Nephron (organoid): Measurements from ENCODE around the gene PDZK1IP1.

Source experiments
- H3K27ac Mint-ChIP-seq, 3 experiments: 2 replicates each; pipeline ENCODE4 v1.8.0; 2020; ENCODE audit warnings: mixed read lengths in 3 of 3, mild to moderate bottlenecking in 2 of 3, moderate library complexity in 1 of 3
- H3K27me3 Mint-ChIP-seq: 2 replicates; pipeline ENCODE4 v1.8.0; 2021; ENCODE audit warnings: low read depth, mild to moderate bottlenecking, moderate library complexity, mixed read lengths
- H3K36me3 Mint-ChIP-seq: 2 replicates; pipeline ENCODE4 v1.8.0; 2020; ENCODE audit warnings: low read depth, mixed read lengths
- H3K4me1 Mint-ChIP-seq: 2 replicates; pipeline ENCODE4 v1.8.0; 2020; ENCODE audit warnings: mixed read lengths
- H3K4me3 Mint-ChIP-seq, 3 experiments: 2 replicates each; pipeline ENCODE4 v1.8.0; 2020; ENCODE audit warnings: mild to moderate bottlenecking in 3 of 3, mixed read lengths in 3 of 3, moderate library complexity in 2 of 3
- H3K9me3 Mint-ChIP-seq: 2 replicates; pipeline ENCODE4 v1.8.0; 2020; ENCODE audit warnings: mixed read lengths
- CTCF ChIP-seq, 3 experiments: fragments of 200-600 bp; sonication (generic); IDR thresholded peaks; one replicate each; pipeline ENCODE4 v1.5.0; 2021; ENCODE audit warnings: antibody characterized with exemption in 3 of 3; ENCODE audit not compliant: unreplicated experiment in 3 of 3

The PDZK1IP1 gene

GRCh38 chr1:47232187-47232874 lies 42.5 kb upstream of the PDZK1IP1 start, which contains the start of gene TAL1:
TSS of gene TAL1 (minus strand) at chr1:47232225. CDS start at chr1:47225888, 6,337 bp downstream.
- Mint-ChIP-seq H3K9me3 (peaks cover 7% of the 10 kb centered on the region), H3K4me1 (peaks cover 26% of the 10 kb centered on the region), H3K27ac (peak within 1 kb of the TSS in 2 of 3 experiments; percentile 11 to 61), H3K4me3 (peak within 1 kb of the TSS; percentile 69 to 75 (median 73)), H3K27me3 (peaks cover 99% of the 10 kb centered on the region), H3K36me3 (no peaks in the 10 kb centered on the region)
- TF ChIP-seq CTCF (IDR thresholded peaks at IDR 0.05; ENCODE audit: unreplicated experiment in 3 of 3): no peak

GRCh38 chr1:47231301-47232186 lies 41.7 kb upstream of the PDZK1IP1 start:
- Mint-ChIP-seq H3K4me3 (peak overlapping the region; percentile 69 to 75 (median 73)), H3K36me3 (no peaks in the 10 kb centered on the region), H3K27me3 (peaks cover 100% of the 10 kb centered on the region)

GRCh38 chr1:47230692-47231300 lies 41.0 kb upstream of the PDZK1IP1 start:
- no peaks in the 10 kb centered on the region for H3K36me3 Mint-ChIP-seq
- H3K4me3 Mint-ChIP-seq: no peak overlapping the region
- no peak for TF ChIP-seq CTCF (IDR thresholded peaks at IDR 0.05; ENCODE audit: unreplicated experiment in 3 of 3)
- H3K27ac Mint-ChIP-seq: no peak overlapping the region
- H3K27me3 Mint-ChIP-seq: peaks cover 100% of the 10 kb centered on the region
- H3K9me3 Mint-ChIP-seq: peaks cover 7% of the 10 kb centered on the region
- H3K4me1 Mint-ChIP-seq: peaks cover 32% of the 10 kb centered on the region

More at GRCh38 chr1:47231301-47232186, 41.7 kb upstream of the PDZK1IP1 start:
- Mint-ChIP-seq H3K9me3 (peaks cover 7% of the 10 kb centered on the region), H3K4me1 (peaks cover 26% of the 10 kb centered on the region), H3K27ac (peak overlapping the region in 2 of 3 experiments; percentile 11 to 61)
- TF ChIP-seq CTCF (IDR thresholded peaks at IDR 0.05; ENCODE audit: unreplicated experiment in 3 of 3): no peak

- Mint-ChIP-seq H3K9me3 (peaks cover 7% of the 10 kb centered on the region), H3K36me3 (no peaks in the 10 kb centered on the region), H3K27ac (no peak overlapping the region), H3K4me3 (peak overlapping the region; percentile 31 to 61 (median 42)), H3K4me1 (peaks cover 33% of the 10 kb centered on the region), H3K27me3 (peaks cover 96% of the 10 kb centered on the region)
- TF ChIP-seq CTCF (IDR thresholded peaks at IDR 0.05; ENCODE audit: unreplicated experiment in 3 of 3): no peak
Observed at GRCh38 chr1:47229886-47230691, 40.3 kb upstream of the PDZK1IP1 start.
